Neutrophil (primary cell): Measurements from ENCODE around the gene TSPAN18.

Experiments
- H3K27ac ChIP-seq: fragments of 200-600 bp; sonication (generic); 2 replicates; pipeline ENCODE4 v1.5.1; 2016; ENCODE audit warnings: mild to moderate bottlenecking, moderate library complexity
- H3K27me3 ChIP-seq: fragments of 200-600 bp; sonication (generic); 2 replicates; pipeline ENCODE4 v1.6.0; 2016; ENCODE audit warnings: mild to moderate bottlenecking
- H3K36me3 ChIP-seq: fragments of 200-600 bp; sonication (generic); 2 replicates; pipeline ENCODE4 v1.5.1; 2017
- H3K4me1 ChIP-seq, 2 experiments: fragments of 200-600 bp in 1 of 2; sonication (generic) in 1 of 2; 1 replicate in 1 of 2; 2 replicates in 1 of 2; pipeline versions ENCODE4 v1.5.1 to v1.6.1; 2013 to 2016; ENCODE audit warnings: low read depth in 1 of 2, low read length in 1 of 2, mild to moderate bottlenecking in 1 of 2, moderate library complexity in 1 of 2; ENCODE audit not compliant: control insufficient read depth in 1 of 2, insufficient read depth in 1 of 2
- H3K4me3 ChIP-seq, 2 experiments: fragments of 200-600 bp in 1 of 2; sonication (generic) in 1 of 2; 1 replicate in 1 of 2; 2 replicates in 1 of 2; pipeline ENCODE4 v1.5.1; 2013 to 2016; ENCODE audit warnings: low read depth in 1 of 2, low read length in 1 of 2, mild to moderate bottlenecking in 1 of 2, moderate library complexity in 1 of 2
- H3K9me3 ChIP-seq: fragments of 200-600 bp; sonication (generic); 2 replicates; pipeline ENCODE4 v1.5.1; 2016
- TF ChIP-seq, protein P1 (sequence below): fragments of 200-600 bp; sonication (generic); IDR thresholded peaks from 2 replicates; pipeline ENCODE4 v1.5.1; 2016; ENCODE audit warnings: antibody characterized with exemption

TSPAN18 gene

DNA sequence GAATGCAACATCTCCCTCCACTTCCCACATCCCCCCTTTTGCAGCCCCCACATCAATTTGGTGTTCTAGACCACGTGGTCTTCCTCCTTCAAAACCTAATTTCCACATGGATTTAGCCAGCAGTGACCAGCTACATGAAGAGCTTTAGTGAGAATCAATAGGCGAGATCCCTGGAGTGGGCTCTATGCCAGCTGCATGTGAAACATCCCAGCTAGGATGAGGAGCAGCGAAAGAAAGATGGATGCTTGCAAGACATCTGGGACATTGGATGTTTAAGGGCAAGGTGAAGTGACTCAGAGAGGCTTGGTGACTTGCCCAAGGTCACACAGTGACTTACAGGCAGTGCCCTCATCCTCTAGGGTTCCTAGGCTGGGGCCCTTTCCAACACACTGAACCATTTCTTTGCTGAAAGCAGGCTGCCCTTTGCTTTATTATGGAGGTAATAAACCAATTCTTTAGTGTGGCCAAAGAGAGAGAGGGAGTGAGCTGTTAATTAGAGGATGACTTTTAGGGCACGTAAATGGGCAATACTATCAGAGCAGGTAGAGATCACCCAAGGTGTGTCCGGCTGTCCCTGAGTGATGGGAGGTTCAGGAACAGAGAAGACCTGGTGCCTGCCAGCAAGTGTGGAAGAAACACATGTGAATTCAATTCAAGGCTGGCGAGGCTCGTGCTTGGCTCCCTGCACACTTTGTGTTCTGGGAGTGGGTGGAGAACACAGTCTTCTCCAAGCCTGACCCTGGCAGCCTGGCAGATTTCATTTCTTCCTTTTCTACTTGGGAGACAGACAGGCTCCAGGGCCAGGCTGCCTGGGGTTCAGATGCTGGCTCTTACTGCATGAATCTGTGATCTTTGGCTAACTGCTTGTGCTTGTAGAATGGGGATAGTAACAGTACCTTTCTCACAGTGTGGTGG is 24.0 kb downstream of the TSPAN18 start:
- H3K36me3 ChIP-seq: no peaks in the 10 kb centered on the region
- H3K4me1 ChIP-seq: no peaks in the 10 kb centered on the region
- no peaks in the 10 kb centered on the region for H3K9me3 ChIP-seq
- H3K27ac ChIP-seq: no peak overlapping the region
- TF ChIP-seq, protein P1, sequence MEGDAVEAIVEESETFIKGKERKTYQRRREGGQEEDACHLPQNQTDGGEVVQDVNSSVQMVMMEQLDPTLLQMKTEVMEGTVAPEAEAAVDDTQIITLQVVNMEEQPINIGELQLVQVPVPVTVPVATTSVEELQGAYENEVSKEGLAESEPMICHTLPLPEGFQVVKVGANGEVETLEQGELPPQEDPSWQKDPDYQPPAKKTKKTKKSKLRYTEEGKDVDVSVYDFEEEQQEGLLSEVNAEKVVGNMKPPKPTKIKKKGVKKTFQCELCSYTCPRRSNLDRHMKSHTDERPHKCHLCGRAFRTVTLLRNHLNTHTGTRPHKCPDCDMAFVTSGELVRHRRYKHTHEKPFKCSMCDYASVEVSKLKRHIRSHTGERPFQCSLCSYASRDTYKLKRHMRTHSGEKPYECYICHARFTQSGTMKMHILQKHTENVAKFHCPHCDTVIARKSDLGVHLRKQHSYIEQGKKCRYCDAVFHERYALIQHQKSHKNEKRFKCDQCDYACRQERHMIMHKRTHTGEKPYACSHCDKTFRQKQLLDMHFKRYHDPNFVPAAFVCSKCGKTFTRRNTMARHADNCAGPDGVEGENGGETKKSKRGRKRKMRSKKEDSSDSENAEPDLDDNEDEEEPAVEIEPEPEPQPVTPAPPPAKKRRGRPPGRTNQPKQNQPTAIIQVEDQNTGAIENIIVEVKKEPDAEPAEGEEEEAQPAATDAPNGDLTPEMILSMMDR: no peak
- H3K27me3 ChIP-seq: peaks cover 27% of the 10 kb centered on the region
- H3K4me3 ChIP-seq: no peak overlapping the region

DNA sequence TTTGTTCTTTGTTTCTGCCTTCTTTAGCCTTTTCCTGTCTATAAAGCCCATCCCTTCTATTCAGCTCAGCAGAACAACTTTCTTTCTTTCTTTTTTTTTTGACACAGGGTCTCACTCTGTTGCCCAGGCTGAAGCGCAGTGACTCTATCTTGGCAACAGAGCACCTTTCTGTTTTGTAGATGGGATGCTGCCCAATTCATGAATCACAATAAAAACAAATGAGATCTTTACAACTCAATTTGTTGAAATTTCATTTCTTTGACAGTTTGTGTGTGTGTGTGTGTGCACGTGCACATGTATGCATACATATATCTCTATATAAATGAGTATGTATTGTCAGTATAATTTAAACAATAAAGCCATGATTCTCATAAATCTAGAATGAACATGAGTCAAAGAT is 25.5 kb downstream of the TSPAN18 start:
- TF ChIP-seq, protein P1: no peak
- H3K4me3 ChIP-seq: no peak overlapping the region
- no peak overlapping the region for H3K27ac ChIP-seq
- H3K9me3 ChIP-seq: no peaks in the 10 kb centered on the region
- no peaks in the 10 kb centered on the region for H3K36me3 ChIP-seq
- H3K27me3 ChIP-seq: peaks cover 31% of the 10 kb centered on the region
- no peaks in the 10 kb centered on the region for H3K4me1 ChIP-seq

DNA sequence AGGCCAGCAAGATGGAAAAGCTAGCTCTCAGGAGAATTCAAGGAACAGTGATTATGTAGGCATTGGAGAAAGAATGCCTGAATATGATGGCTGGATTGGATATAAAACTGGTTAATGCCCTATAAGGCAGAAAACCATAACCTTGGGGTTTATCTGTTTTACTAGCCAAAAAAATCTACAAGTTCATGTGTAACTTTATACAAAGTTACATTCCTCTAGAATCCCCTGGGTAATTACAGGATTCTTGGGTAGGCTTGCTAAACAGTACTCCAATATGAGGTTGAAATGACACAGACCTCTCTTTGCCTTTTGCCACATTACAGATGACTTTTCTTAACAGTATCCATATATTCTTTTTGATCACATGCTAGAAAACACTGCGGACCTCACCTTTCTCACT is 26.0 kb downstream of the TSPAN18 start:
- peaks cover 31% of the 10 kb centered on the region for H3K27me3 ChIP-seq
- no peaks in the 10 kb centered on the region for H3K36me3 ChIP-seq
- TF ChIP-seq, protein P1: no peak
- H3K9me3 ChIP-seq: no peaks in the 10 kb centered on the region
- H3K4me3 ChIP-seq: no peak overlapping the region
- no peaks in the 10 kb centered on the region for H3K4me1 ChIP-seq
- no peak overlapping the region for H3K27ac ChIP-seq

DNA sequence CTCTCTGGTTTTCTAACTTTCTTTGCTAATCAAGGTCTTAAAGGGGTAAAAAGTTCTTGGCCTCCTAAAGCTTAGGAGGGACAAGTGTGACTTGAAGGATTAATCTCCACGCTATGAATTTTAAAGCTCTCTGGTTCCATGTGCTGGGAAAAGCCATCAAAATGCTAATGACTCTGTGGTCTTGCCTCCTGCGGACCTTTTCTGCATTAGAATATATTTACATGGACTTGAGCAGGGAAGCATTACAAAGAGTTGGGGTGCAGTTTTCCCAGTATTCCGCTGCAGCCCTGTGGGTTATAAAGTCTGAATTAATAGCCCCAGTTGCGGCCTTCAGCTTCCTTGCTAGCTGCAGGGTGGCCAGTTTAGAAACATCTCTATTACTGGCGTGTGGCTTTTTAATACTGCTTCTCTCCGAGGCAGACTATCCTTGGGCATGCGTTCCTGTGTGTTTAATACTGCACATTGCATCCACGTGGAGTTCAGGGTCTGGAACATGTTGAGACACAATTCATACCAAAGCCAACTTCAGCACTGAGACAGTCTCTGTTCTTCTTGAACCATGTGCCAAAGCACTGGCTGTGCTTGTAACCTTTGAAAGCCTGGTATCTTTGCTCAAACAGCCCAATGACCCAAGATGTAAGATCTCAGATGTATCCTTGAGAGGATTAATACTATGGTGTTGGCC is 27.3 kb downstream of the TSPAN18 start:
- no peak overlapping the region for H3K4me3 ChIP-seq
- TF ChIP-seq, protein P1: no peak
- no peaks in the 10 kb centered on the region for H3K9me3 ChIP-seq
- peaks cover 42% of the 10 kb centered on the region for H3K27me3 ChIP-seq
- no peaks in the 10 kb centered on the region for H3K36me3 ChIP-seq
- H3K4me1 ChIP-seq: no peaks in the 10 kb centered on the region
- no peak overlapping the region for H3K27ac ChIP-seq

DNA sequence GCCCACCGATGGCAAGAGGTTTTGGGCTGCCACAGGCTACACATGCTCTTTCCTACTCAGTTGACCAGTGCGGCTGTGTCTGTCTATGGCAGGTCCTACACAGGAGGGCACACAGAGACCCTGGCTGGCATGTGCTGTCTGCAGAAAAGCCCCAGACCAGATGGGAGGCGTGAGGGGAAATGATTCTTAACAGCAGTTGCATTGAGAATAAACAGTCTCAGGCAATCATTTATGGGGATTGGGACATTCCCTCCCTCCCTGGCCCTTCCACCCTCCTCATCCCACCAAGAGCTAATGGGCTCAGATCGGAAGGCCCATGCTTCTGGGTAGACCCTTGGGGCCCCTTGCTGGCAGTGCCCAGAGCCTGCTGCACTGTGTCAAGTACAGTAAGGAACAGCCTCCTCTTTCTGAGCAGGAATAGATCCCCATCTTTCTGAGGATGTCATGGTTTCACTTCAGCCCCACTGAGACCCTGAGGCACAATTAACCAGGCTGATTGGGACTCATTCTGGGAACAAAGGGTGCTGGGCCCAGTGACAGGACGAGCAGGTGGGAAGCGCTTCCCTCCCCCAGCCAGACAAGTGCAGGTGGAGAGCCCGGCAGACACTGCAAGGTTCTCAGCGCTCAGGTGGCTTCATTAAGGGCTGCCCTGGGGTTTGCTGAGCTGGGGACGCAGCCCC is 28.3 kb downstream of the TSPAN18 start:
- Histone ChIP-seq H3K27me3 (peaks cover 51% of the 10 kb centered on the region), H3K27ac (no peak overlapping the region), H3K4me3 (no peak overlapping the region), H3K36me3 (no peaks in the 10 kb centered on the region), H3K9me3 (no peaks in the 10 kb centered on the region), H3K4me1 (no peaks in the 10 kb centered on the region)
- TF ChIP-seq, protein P1: no peak
